ENCODE data around the gene ZNF672.

GRCh38 chr1:248873993-248874533 is 36.0 kb downstream of the ZNF672 start:
- TF ChIP-seq ZNF331 (CRISPR knock-in tag; IDR thresholded peaks at IDR 0.05; ENCODE audit: low read depth) (no peak), ETS1 (IDR thresholded peaks at IDR 0.05) (0 out of 2 replicates have a peak, but pooled peaks have one; percentile 0)
